AG09309 (cell line): Measurements from ENCODE around the gene PEAR1.

Source experiments
- DNase-seq: peaks from one replicate; pipeline ENCODE4 v3.0.0-alpha.2; 2010; ENCODE audit warnings: low read depth
- H3K4me3 ChIP-seq: 2 replicates; pipeline ENCODE4 v1.5.1; 2011; ENCODE audit warnings: mild to moderate bottlenecking, low read depth, low read length, moderate library complexity; ENCODE audit not compliant: control insufficient read depth
- CTCF ChIP-seq: IDR thresholded peaks from 2 replicates; pipeline ENCODE4 v1.5.1; 2011; ENCODE audit warnings: mild to moderate bottlenecking, low read depth, low read length, inconsistent platforms; ENCODE audit not compliant: insufficient read depth, control insufficient read depth; ENCODE audit errors: missing control alignments

The PEAR1 gene

GRCh38 chr1:156942176-156942575 is 48.7 kb downstream of the PEAR1 start:
- no peak for TF ChIP-seq CTCF
- no peak for DNase-seq
- H3K4me3 ChIP-seq = no peak overlapping the region

- TF ChIP-seq CTCF = no peak
- no peak for DNase-seq
- no peak overlapping the region for H3K4me3 ChIP-seq
Observed at GRCh38 chr1:156942576-156942975, 49.1 kb downstream of the PEAR1 start.

GRCh38 chr1:156943756-156944155 is 50.2 kb downstream of the PEAR1 start:
- DNase-seq = no peak
- TF ChIP-seq CTCF = no peak
- no peak overlapping the region for H3K4me3 ChIP-seq

GRCh38 chr1:156944268-156944667 is 50.8 kb downstream of the PEAR1 start:
- TF ChIP-seq CTCF = no peak
- DNase-seq = no peak
- H3K4me3 ChIP-seq = no peak overlapping the region

GRCh38 chr1:156944848-156945247 is 51.3 kb downstream of the PEAR1 start:
- no peak overlapping the region for H3K4me3 ChIP-seq
- DNase-seq = no peak
- TF ChIP-seq CTCF = no peak

- no peak overlapping the region for H3K4me3 ChIP-seq
- no peak for TF ChIP-seq CTCF
- DNase-seq = no peak
Observed at GRCh38 chr1:156945881-156946661, 52.6 kb downstream of the PEAR1 start.
